Naive B cell (primary cell): ENCODE measurements around the gene TET1. TPM values are rescaled to one million over a fixed set of nuclear protein-coding genes. Genes with fewer than 3 reads are reported as not detected.
A peak's percentile ranks its signal among the peaks of the same experiment; 100 is the strongest.
"Not testable (repeated sequence)": the region's sequence is repeated elsewhere in the genome, so short reads cannot be mapped to it uniquely, and the experiment has no call there.

Experiments
- ATAC-seq, 2 donors: fragments of 150-1000 bp; cut with Tn5 transposase; 2 replicates each; pipeline ENCODE4 v1.10.0; 2021; ENCODE audit warnings: low read depth in 2 of 2, mild to moderate bottlenecking in 2 of 2, moderate library complexity in 2 of 2
- DNase-seq: peaks from one replicate; pipeline ENCODE4 v3.0.0; 2022
- H3K27ac Mint-ChIP-seq, 6 donors: one replicate each; pipeline ENCODE4 v1.8.0; 2020 to 2022; ENCODE audit warnings: mild to moderate bottlenecking in 6 of 6, mixed read lengths in 6 of 6, moderate library complexity in 5 of 6, inconsistent platforms in 2 of 6
- H3K27me3 Mint-ChIP-seq, 3 donors: one replicate each; pipeline ENCODE4 v1.8.0; 2021 to 2022; ENCODE audit warnings: mixed read lengths in 3 of 3, mild to moderate bottlenecking in 1 of 3
- H3K36me3 Mint-ChIP-seq, 2 donors: one replicate each; pipeline ENCODE4 v1.8.0; 2020 to 2022; ENCODE audit warnings: mixed read lengths in 2 of 2, inconsistent platforms in 1 of 2, mild to moderate bottlenecking in 1 of 2
- H3K4me1 Mint-ChIP-seq, 3 donors: one replicate each; pipeline ENCODE4 v1.8.0; 2020 to 2022; ENCODE audit warnings: mixed read lengths in 3 of 3, inconsistent platforms in 1 of 3, mild to moderate bottlenecking in 1 of 3, moderate library complexity in 1 of 3
- H3K4me3 Mint-ChIP-seq, 8 donors: one replicate each; pipeline ENCODE4 v1.8.0; 2020 to 2022; ENCODE audit warnings: mild to moderate bottlenecking in 8 of 8, mixed read lengths in 8 of 8, moderate library complexity in 8 of 8, inconsistent platforms in 2 of 8
- H3K9me3 Mint-ChIP-seq, 7 donors: one replicate each; pipeline ENCODE4 v1.8.0; 2020 to 2022; ENCODE audit warnings: mixed read lengths in 7 of 7, mild to moderate bottlenecking in 5 of 7, inconsistent platforms in 2 of 7, moderate library complexity in 1 of 7
- polyA plus RNA-seq, 6 donors: library from polyadenylated mRNA; unstranded; fragments of 300-500 nt; fragmentation: Illumina TruSeq; gene quantifications; one replicate each; pipeline ENCODE4 v1.2.3, GENCODE V29; 2021; ENCODE audit warnings: low read depth in 6 of 6

Gene TET1
- polyA plus RNA-seq, 6 donors from 2014 or later, result 0.58 to 0.97 (median 0.64) TPM; not detected in 1

GRCh38 chr10:68603766-68604165, 43.6 kb downstream of the TET1 start:
- DNase-seq (no peak), ATAC-seq (no peak)
- Mint-ChIP-seq H3K4me3 (no peak overlapping the region), H3K4me1 (peaks cover 15 to 26% (median 18%) of the 10 kb centered on the region in 3 donors), H3K36me3 (no peaks in the 10 kb centered on the region), H3K27me3 (no peaks in the 10 kb centered on the region), H3K9me3 (no peaks in the 10 kb centered on the region), H3K27ac (peak overlapping the region in 1 of 6 donors; percentile 44)

- Mint-ChIP-seq H3K27ac (peak overlapping the region in 2 of 6 donors; percentile 3 to 10), H3K4me3 (no peak overlapping the region), H3K27me3 (no peaks in the 10 kb centered on the region), H3K9me3 (no peaks in the 10 kb centered on the region), H3K4me1 (peaks cover 15 to 26% (median 17%) of the 10 kb centered on the region in 3 donors), H3K36me3 (no peaks in the 10 kb centered on the region)
- ATAC-seq (no peak), DNase-seq (no peak)
Observed at GRCh38 chr10:68604441-68604840, 44.3 kb downstream of the TET1 start.

GRCh38 chr10:68606918-68607317, 46.8 kb downstream of the TET1 start:
- Mint-ChIP-seq H3K4me1 (peaks cover 0 to 10% (median 0%) of the 10 kb centered on the region in 3 donors), H3K4me3 (no peak overlapping the region), H3K27ac (no peak overlapping the region), H3K27me3 (no peaks in the 10 kb centered on the region), H3K9me3 (no peaks in the 10 kb centered on the region), H3K36me3 (no peaks in the 10 kb centered on the region)
- ATAC-seq, result no peak
- DNase-seq, result no peak

- not testable (repeated sequence) for H3K27me3 Mint-ChIP-seq, H3K27ac Mint-ChIP-seq
Observed at GRCh38 chr10:68610023-68610422, 49.9 kb downstream of the TET1 start.

GRCh38 chr10:68611227-68611626, 51.1 kb downstream of the TET1 start:
- no peak overlapping the region for H3K27ac Mint-ChIP-seq
- H3K36me3 Mint-ChIP-seq, result no peaks in the 10 kb centered on the region
- H3K27me3 Mint-ChIP-seq, result no peaks in the 10 kb centered on the region
- no peak for ATAC-seq
- H3K4me1 Mint-ChIP-seq, result no peaks in the 10 kb centered on the region
- no peak overlapping the region for H3K4me3 Mint-ChIP-seq
- DNase-seq, result no peak
- no peaks in the 10 kb centered on the region for H3K9me3 Mint-ChIP-seq

More at GRCh38 chr10:68610023-68610422, 49.9 kb downstream of the TET1 start:
- H3K4me3 Mint-ChIP-seq, H3K36me3 Mint-ChIP-seq, ATAC-seq, H3K9me3 Mint-ChIP-seq, DNase-seq, H3K4me1 Mint-ChIP-seq: not testable (repeated sequence)

GRCh38 chr10:68613974-68614373, 53.8 kb downstream of the TET1 start:
- not testable (repeated sequence) for H3K4me3 Mint-ChIP-seq, DNase-seq, H3K4me1 Mint-ChIP-seq, ATAC-seq, H3K27ac Mint-ChIP-seq, H3K36me3 Mint-ChIP-seq, H3K9me3 Mint-ChIP-seq, H3K27me3 Mint-ChIP-seq

- peaks cover 5 to 15% (median 12%) of the 10 kb centered on the region in 3 donors for H3K4me1 Mint-ChIP-seq
- not testable (repeated sequence) for H3K9me3 Mint-ChIP-seq, DNase-seq, H3K36me3 Mint-ChIP-seq, ATAC-seq, H3K4me3 Mint-ChIP-seq, H3K27me3 Mint-ChIP-seq, H3K27ac Mint-ChIP-seq
Observed at GRCh38 chr10:68617691-68618090, 57.6 kb downstream of the TET1 start.

GRCh38 chr10:68618234-68618633, 58.1 kb downstream of the TET1 start:
- H3K9me3 Mint-ChIP-seq, result no peaks in the 10 kb centered on the region
- no peak overlapping the region for H3K27ac Mint-ChIP-seq
- no peak overlapping the region for H3K4me3 Mint-ChIP-seq
- H3K36me3 Mint-ChIP-seq, result no peaks in the 10 kb centered on the region
- H3K4me1 Mint-ChIP-seq, result peaks cover 5 to 18% (median 15%) of the 10 kb centered on the region in 3 donors
- no peak for ATAC-seq
- H3K27me3 Mint-ChIP-seq, result no peaks in the 10 kb centered on the region
- no peak for DNase-seq

GRCh38 chr10:68619595-68619994, 59.5 kb downstream of the TET1 start:
- H3K9me3 Mint-ChIP-seq, result no peaks in the 10 kb centered on the region
- peaks cover 5 to 19% (median 16%) of the 10 kb centered on the region in 3 donors for H3K4me1 Mint-ChIP-seq
- H3K36me3 Mint-ChIP-seq, result no peaks in the 10 kb centered on the region
- no peak overlapping the region for H3K27ac Mint-ChIP-seq
- peak overlapping the region in 1 of 8 donors; percentile 10 for H3K4me3 Mint-ChIP-seq
- DNase-seq (no peak), ATAC-seq (no peak)
- no peaks in the 10 kb centered on the region for H3K27me3 Mint-ChIP-seq

- peak overlapping the region; percentile 36 to 93 (median 76) for H3K27ac Mint-ChIP-seq
- no peaks in the 10 kb centered on the region for H3K27me3 Mint-ChIP-seq
- no peak for ATAC-seq
- DNase-seq, result no peak
- no peaks in the 10 kb centered on the region for H3K9me3 Mint-ChIP-seq
- peaks cover 4 to 8% of the 10 kb centered on the region in 2 donors for H3K36me3 Mint-ChIP-seq
- H3K4me3 Mint-ChIP-seq, result peak overlapping the region in 7 of 8 donors; percentile 30 to 81 (median 63)
- peaks cover 21 to 44% (median 43%) of the 10 kb centered on the region in 3 donors for H3K4me1 Mint-ChIP-seq
Observed at GRCh38 chr10:68625316-68625921, 65.3 kb downstream of the TET1 start.

GRCh38 chr10:68628576-68629127, 68.5 kb downstream of the TET1 start:
- no peaks in the 10 kb centered on the region for H3K9me3 Mint-ChIP-seq
- peak overlapping the region in 3 of 8 donors; percentile 3 to 53 (median 30) for H3K4me3 Mint-ChIP-seq
- H3K4me1 Mint-ChIP-seq, result peaks cover 19 to 34% (median 32%) of the 10 kb centered on the region in 3 donors
- H3K36me3 Mint-ChIP-seq, result peaks cover 4 to 8% of the 10 kb centered on the region in 2 donors
- DNase-seq (peak; percentile 0), ATAC-seq (no peak)
- H3K27ac Mint-ChIP-seq, result peak overlapping the region in 2 of 6 donors; percentile 5 to 53
- H3K27me3 Mint-ChIP-seq, result no peaks in the 10 kb centered on the region

- not testable (repeated sequence) for DNase-seq, H3K4me3 Mint-ChIP-seq, H3K27ac Mint-ChIP-seq, H3K36me3 Mint-ChIP-seq, ATAC-seq, H3K27me3 Mint-ChIP-seq, H3K9me3 Mint-ChIP-seq
- H3K4me1 Mint-ChIP-seq, result peaks cover 10 to 17% (median 13%) of the 10 kb centered on the region in 3 donors
Observed at GRCh38 chr10:68632271-68632560, 72.1 kb downstream of the TET1 start.

- no peaks in the 10 kb centered on the region for H3K9me3 Mint-ChIP-seq
- H3K27me3 Mint-ChIP-seq, result no peaks in the 10 kb centered on the region
- no peak for ATAC-seq
- H3K4me1 Mint-ChIP-seq, result peaks cover 8 to 12% (median 8%) of the 10 kb centered on the region in 3 donors
- H3K4me3 Mint-ChIP-seq, result no peak overlapping the region
- peak overlapping the region in 2 of 6 donors; percentile 42 to 69 for H3K27ac Mint-ChIP-seq
- no peak for DNase-seq
- H3K36me3 Mint-ChIP-seq, result peaks cover 4 to 8% of the 10 kb centered on the region in 2 donors
Observed at GRCh38 chr10:68633281-68633680, 73.1 kb downstream of the TET1 start.

GRCh38 chr10:68633816-68634466, 73.8 kb downstream of the TET1 start:
- DNase-seq, result no peak
- H3K36me3 Mint-ChIP-seq, result peaks cover 4 to 8% of the 10 kb centered on the region in 2 donors
- H3K9me3 Mint-ChIP-seq, result no peaks in the 10 kb centered on the region
- H3K4me1 Mint-ChIP-seq, result peaks cover 1 to 6% (median 4%) of the 10 kb centered on the region in 3 donors
- no peak for ATAC-seq
- H3K4me3 Mint-ChIP-seq, result no peak overlapping the region
- no peaks in the 10 kb centered on the region for H3K27me3 Mint-ChIP-seq
- H3K27ac Mint-ChIP-seq, result peak overlapping the region in 2 of 6 donors; percentile 42 to 69
